ENCODE data around the gene USP40. TPM values are rescaled to one million over a fixed set of nuclear protein-coding genes. Genes with fewer than 3 reads are reported as not detected.
A peak's percentile ranks its signal among the peaks of the same experiment; 100 is the strongest.

The USP40 gene
- polyA plus RNA-seq, 2 of the 4 experiments (the other 2 are of a cell fraction), result 22.9 to 57.0 TPM

DNA sequence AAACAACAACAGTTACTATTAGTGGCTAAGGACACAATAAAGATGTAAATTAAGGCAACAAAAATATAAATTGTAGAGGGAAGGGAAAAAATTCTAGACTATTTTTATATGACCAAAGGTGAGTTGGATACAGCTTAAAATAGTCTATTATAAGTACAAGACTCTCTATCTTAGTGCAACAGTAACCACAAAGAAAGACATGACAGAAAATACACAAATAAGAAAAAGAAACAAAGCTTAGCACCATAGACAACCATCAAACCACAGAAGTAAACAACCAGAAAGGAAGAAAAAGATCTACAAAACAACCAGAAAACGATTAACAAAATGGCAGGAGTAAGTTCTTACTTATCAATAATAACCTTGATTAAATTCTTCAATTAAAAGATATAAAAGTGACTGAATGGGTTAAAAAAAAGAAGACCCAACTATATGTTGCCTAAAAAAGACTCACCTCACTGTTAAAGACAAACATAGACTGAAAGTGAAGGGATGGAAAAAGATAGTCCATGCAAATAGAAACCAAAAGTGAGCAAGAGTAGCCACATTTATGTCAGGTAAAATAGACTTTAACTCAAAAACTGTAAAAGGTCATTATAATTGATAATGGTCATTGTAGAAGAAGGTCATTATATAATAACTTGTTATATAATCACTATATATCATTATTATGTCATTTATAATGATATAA is 62.5 kb downstream of the USP40 start:
- ChIA-PET CTCF (interaction anchor here (0.5 to 1.9 kb wide), 3 partner anchors 14 to 887 kb away, joined by 3 to 6 read pairs (median 3); no protein-coding TSS in a partner anchor), POLR2A (no interaction called here)
- TF ChIP-seq CEBPB (IDR thresholded peaks at IDR 0.05) (no peak), EHF (CRISPR knock-in tag; IDR thresholded peaks at IDR 0.05) (no peak), HOXA7 (CRISPR knock-in tag; IDR thresholded peaks at IDR 0.05) (no peak), RCOR1 (IDR thresholded peaks at IDR 0.05; ENCODE audit: low read depth, low read length) (no peak), MAFK (IDR thresholded peaks at IDR 0.05; ENCODE audit: partially characterized antibody) (no peak), SMC3 (IDR thresholded peaks at IDR 0.05) (no peak)
- TF ChIP-seq, protein P1, sequence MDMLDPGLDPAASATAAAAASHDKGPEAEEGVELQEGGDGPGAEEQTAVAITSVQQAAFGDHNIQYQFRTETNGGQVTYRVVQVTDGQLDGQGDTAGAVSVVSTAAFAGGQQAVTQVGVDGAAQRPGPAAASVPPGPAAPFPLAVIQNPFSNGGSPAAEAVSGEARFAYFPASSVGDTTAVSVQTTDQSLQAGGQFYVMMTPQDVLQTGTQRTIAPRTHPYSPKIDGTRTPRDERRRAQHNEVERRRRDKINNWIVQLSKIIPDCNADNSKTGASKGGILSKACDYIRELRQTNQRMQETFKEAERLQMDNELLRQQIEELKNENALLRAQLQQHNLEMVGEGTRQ (IDR thresholded peaks at IDR 0.05), result no peak
- Histone ChIP-seq H3K27ac (no peak overlapping the region), H3K4me1 (no peaks in the 10 kb centered on the region), H3K4me3 (no peak overlapping the region), H3K9me3 (peaks cover 40% of the 10 kb centered on the region), H3K4me2 (no peak overlapping the region)
- no peak for ATAC-seq
- no peak for FAIRE-seq
- no peak for DNase-seq (ENCODE audit: low read depth in 1 of 2, low spot score in 1 of 2)
- WGBS (ENCODE audit: missing lambda C conversion rate), result 92% methylated on average over 1 of the region's 1 CpG

DNA sequence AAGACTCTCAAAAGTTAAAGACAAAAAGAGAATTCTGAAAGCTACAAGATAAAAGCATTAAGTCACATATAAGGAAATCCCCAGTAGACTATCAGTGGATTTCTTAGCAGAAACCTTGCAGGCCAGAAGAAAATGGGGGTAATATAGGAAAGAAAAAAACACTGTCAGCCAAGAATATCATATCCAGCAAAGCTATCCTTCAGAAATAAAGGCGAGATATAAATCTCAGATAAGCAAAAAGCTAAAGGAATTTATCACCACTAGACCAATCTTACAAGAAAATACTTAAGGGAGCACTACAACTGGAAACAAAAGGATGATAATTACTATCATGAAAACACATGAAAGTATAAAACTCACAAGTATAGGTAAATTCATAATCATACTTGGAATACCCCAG is 63.1 kb downstream of the USP40 start:
- 90% methylated on average over 1 of the region's 1 CpG for WGBS (ENCODE audit: missing lambda C conversion rate)
- DNase-seq (ENCODE audit: low read depth in 1 of 2, low spot score in 1 of 2) (no peak), ATAC-seq (no peak), FAIRE-seq (no peak)
- peaks cover 40% of the 10 kb centered on the region for H3K9me3 ChIP-seq
- H3K4me1 ChIP-seq, result no peaks in the 10 kb centered on the region
- H3K4me2 ChIP-seq, result no peak overlapping the region
- TF ChIP-seq EHF (CRISPR knock-in tag; IDR thresholded peaks at IDR 0.05) (no peak), RARB (CRISPR knock-in tag; IDR thresholded peaks at IDR 0.05) (no peak), PHF8 (IDR thresholded peaks at IDR 0.05; ENCODE audit: borderline replicate concordance, low read depth) (no peak), KDM1A (IDR thresholded peaks at IDR 0.05; ENCODE audit: low read depth) (no peak), ZNF302 (CRISPR knock-in tag; IDR thresholded peaks at IDR 0.05) (no peak), HOXB5 (CRISPR knock-in tag; IDR thresholded peaks at IDR 0.05) (no peak), ZC3H11A (IDR thresholded peaks at IDR 0.05) (no peak), HOXA7 (CRISPR knock-in tag; IDR thresholded peaks at IDR 0.05) (no peak)
- CTCF ChIA-PET, result interaction anchor here (0.5 to 1.9 kb wide), 3 partner anchors 14 to 886 kb away, joined by 3 to 6 read pairs (median 3); no protein-coding TSS in a partner anchor
- no peak overlapping the region for H3K27ac ChIP-seq
- POLR2A ChIA-PET, result no interaction called here
- no peak overlapping the region for H3K4me3 ChIP-seq

DNA sequence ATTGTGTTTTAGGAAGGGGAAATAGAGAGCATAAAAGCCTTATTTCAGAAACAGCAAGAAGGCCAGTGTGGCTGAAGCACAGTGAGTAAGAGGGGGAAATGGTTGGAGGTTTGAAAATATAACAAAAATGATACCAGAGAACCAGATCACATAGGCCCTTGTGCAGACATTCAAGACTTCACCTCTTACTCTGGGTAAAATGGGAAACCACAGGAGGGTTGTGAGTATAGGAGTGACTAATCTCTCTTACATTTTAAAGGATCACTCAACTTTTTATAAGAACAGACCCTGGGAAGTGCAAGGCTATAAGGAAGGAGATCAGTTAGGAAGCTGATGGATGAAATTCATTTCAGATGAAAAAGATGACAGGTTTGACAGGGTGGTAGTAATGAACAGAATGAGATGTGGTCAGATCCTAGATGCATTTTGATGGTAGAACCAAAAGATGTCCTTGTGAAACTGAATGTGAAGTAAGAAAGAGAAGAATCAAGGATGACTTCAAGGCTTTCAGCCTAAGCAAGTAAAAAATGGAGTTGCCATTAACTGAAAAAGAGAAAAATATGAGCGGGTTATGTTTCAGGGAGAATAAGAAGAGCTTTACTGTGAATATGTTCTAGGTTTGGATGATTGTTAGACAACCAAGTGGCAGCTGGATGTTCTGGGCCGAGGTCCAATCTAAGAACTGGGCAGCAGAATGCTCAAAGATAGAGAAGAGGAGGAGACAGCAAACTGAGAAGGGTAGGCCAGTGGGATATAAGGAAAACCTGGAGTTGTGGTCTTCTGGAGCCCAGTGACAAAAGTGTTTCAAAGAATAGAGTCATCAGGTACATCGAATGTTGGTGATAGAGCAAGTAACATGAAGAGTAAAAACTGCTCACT is 65.1 kb downstream of the USP40 start:
- ATAC-seq (no peak), FAIRE-seq (no peak), DNase-seq (ENCODE audit: low read depth in 1 of 2, low spot score in 1 of 2) (no peak)
- Histone ChIP-seq H3K4me1 (peaks cover 3% of the 10 kb centered on the region), H3K4me3 (no peak overlapping the region), H3K27ac (peak overlapping the region; percentile 9 to 54; a peak in 2 of 6 replicates), H3K9me3 (peaks cover 37% of the 10 kb centered on the region), H3K4me2 (no peak overlapping the region)
- no peak for TF ChIP-seq FOSL2 (IDR thresholded peaks at IDR 0.05)
- TF ChIP-seq FOSL2 (CRISPR knock-in tag; IDR thresholded peaks at IDR 0.05), result no peak
- TF ChIP-seq SMC3 (IDR thresholded peaks at IDR 0.05), result no peak
- no peak for TF ChIP-seq MAFK (IDR thresholded peaks at IDR 0.05; ENCODE audit: partially characterized antibody)
- no peak for TF ChIP-seq BHLHE40 (IDR thresholded peaks at IDR 0.05; ENCODE audit: low read depth, low read length)
- no peak for TF ChIP-seq RAD21 (conservative IDR thresholded peaks at IDR 0.05 in 1 of 2, IDR thresholded peaks at IDR 0.05 in 1 of 2)
- no peak for TF ChIP-seq HDAC2 (IDR thresholded peaks at IDR 0.05)
- TF ChIP-seq CBX2 (IDR thresholded peaks at IDR 0.05; ENCODE audit: borderline replicate concordance, low read depth), result no peak
- no peak for TF ChIP-seq CHD2 (IDR thresholded peaks at IDR 0.05; ENCODE audit: low read length, partially characterized antibody)
- no peak for TF ChIP-seq NPAS2 (CRISPR knock-in tag; IDR thresholded peaks at IDR 0.05; ENCODE audit: borderline replicate concordance)
- TF ChIP-seq, protein P2, sequence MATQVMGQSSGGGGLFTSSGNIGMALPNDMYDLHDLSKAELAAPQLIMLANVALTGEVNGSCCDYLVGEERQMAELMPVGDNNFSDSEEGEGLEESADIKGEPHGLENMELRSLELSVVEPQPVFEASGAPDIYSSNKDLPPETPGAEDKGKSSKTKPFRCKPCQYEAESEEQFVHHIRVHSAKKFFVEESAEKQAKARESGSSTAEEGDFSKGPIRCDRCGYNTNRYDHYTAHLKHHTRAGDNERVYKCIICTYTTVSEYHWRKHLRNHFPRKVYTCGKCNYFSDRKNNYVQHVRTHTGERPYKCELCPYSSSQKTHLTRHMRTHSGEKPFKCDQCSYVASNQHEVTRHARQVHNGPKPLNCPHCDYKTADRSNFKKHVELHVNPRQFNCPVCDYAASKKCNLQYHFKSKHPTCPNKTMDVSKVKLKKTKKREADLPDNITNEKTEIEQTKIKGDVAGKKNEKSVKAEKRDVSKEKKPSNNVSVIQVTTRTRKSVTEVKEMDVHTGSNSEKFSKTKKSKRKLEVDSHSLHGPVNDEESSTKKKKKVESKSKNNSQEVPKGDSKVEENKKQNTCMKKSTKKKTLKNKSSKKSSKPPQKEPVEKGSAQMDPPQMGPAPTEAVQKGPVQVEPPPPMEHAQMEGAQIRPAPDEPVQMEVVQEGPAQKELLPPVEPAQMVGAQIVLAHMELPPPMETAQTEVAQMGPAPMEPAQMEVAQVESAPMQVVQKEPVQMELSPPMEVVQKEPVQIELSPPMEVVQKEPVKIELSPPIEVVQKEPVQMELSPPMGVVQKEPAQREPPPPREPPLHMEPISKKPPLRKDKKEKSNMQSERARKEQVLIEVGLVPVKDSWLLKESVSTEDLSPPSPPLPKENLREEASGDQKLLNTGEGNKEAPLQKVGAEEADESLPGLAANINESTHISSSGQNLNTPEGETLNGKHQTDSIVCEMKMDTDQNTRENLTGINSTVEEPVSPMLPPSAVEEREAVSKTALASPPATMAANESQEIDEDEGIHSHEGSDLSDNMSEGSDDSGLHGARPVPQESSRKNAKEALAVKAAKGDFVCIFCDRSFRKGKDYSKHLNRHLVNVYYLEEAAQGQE (IDR thresholded peaks at IDR 0.05), result no peak
- no peak for TF ChIP-seq PHF8 (IDR thresholded peaks at IDR 0.05; ENCODE audit: borderline replicate concordance, low read depth)
- TF ChIP-seq, protein P3, sequence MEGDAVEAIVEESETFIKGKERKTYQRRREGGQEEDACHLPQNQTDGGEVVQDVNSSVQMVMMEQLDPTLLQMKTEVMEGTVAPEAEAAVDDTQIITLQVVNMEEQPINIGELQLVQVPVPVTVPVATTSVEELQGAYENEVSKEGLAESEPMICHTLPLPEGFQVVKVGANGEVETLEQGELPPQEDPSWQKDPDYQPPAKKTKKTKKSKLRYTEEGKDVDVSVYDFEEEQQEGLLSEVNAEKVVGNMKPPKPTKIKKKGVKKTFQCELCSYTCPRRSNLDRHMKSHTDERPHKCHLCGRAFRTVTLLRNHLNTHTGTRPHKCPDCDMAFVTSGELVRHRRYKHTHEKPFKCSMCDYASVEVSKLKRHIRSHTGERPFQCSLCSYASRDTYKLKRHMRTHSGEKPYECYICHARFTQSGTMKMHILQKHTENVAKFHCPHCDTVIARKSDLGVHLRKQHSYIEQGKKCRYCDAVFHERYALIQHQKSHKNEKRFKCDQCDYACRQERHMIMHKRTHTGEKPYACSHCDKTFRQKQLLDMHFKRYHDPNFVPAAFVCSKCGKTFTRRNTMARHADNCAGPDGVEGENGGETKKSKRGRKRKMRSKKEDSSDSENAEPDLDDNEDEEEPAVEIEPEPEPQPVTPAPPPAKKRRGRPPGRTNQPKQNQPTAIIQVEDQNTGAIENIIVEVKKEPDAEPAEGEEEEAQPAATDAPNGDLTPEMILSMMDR (IDR thresholded peaks at IDR 0.05), result no peak
- no peak for TF ChIP-seq JUNB (IDR thresholded peaks at IDR 0.05)
- ChIA-PET CTCF (interaction anchor here (0.8 kb wide), 1 partner anchor 395 kb away, joined by 3 read pairs; no protein-coding TSS in a partner anchor), POLR2A (no interaction called here)
- 96% methylated on average over 3 of the region's 3 CpGs for WGBS (ENCODE audit: missing lambda C conversion rate)
